ENCODE results near the gene SLIT3.

SLIT3 gene

GRCh38 chr5:168978500-168978899 is 322.4 kb downstream of the SLIT3 start:
- CTCF ChIA-PET = interaction anchor here (0.8 to 1.3 kb wide), 2 partner anchors 9 to 11 kb away, joined by 3 read pairs; no protein-coding TSS in a partner anchor
- no peaks in the 10 kb centered on the region for H3K36me3 Mint-ChIP-seq
- no peak for DNase-seq
- no peaks in the 10 kb centered on the region for H3K9me3 Mint-ChIP-seq
- no peaks in the 10 kb centered on the region for H3K4me1 Mint-ChIP-seq
- H3K4me3 Mint-ChIP-seq = no peak overlapping the region
- H3K27me3 Mint-ChIP-seq = peaks cover 23% of the 10 kb centered on the region
- H3K27ac Mint-ChIP-seq = no peak overlapping the region

GRCh38 chr5:168978015-168978414 is 322.9 kb downstream of the SLIT3 start:
- H3K27ac Mint-ChIP-seq = no peak overlapping the region
- no peak overlapping the region for H3K4me3 Mint-ChIP-seq
- no peaks in the 10 kb centered on the region for H3K4me1 Mint-ChIP-seq
- CTCF ChIA-PET = interaction anchor here (1.3 kb wide), 1 partner anchor 9 kb away, joined by 3 read pairs; no protein-coding TSS in a partner anchor
- H3K9me3 Mint-ChIP-seq = no peaks in the 10 kb centered on the region
- H3K27me3 Mint-ChIP-seq = peaks cover 23% of the 10 kb centered on the region
- no peak for DNase-seq
- H3K36me3 Mint-ChIP-seq = no peaks in the 10 kb centered on the region

DNA sequence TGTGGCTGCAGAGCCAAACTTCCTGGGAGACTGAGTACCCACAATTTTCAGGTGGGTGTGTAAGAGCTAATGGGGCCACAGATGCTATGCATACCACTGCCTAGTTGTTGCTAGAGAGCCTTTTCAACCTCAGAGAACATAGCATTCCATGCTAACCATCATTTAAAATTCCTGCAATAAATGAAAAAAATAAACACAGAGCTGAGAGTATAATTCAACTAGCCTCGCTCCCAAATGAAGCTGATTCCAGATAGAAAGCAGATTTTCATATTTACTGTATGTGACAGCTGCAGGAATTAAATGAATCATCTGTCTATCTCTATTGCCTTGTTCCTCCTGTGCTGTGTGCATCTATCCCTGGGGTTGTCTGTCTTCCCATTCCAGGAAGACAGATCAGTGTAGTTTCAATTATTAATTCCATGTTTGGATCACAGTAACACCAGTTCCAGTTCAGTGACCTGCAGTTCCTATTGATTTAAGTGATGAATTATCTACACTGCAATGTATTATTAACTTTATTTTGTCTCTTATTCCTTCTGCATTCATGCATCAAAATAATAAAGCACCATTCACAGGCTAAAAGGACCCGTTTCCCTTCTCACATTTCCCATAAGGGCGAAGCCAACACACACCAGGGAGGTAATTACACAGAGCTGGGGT is 324.5 kb downstream of the SLIT3 start:
- peaks cover 35% of the 10 kb centered on the region for H3K27me3 Mint-ChIP-seq
- H3K4me3 Mint-ChIP-seq = no peak overlapping the region
- no peaks in the 10 kb centered on the region for H3K36me3 Mint-ChIP-seq
- no peak for DNase-seq
- no peaks in the 10 kb centered on the region for H3K9me3 Mint-ChIP-seq
- CTCF ChIA-PET = interaction anchor here (1.7 kb wide), 1 partner anchor 11 kb away, joined by 10 read pairs; no protein-coding TSS in a partner anchor
- no peaks in the 10 kb centered on the region for H3K4me1 Mint-ChIP-seq
- H3K27ac Mint-ChIP-seq = no peak overlapping the region

- Mint-ChIP-seq H3K27me3 (peaks cover 35% of the 10 kb centered on the region), H3K4me3 (no peak overlapping the region), H3K36me3 (no peaks in the 10 kb centered on the region), H3K9me3 (no peaks in the 10 kb centered on the region), H3K27ac (no peak overlapping the region), H3K4me1 (no peaks in the 10 kb centered on the region)
- CTCF ChIA-PET = interaction anchor here (1.7 kb wide), 1 partner anchor 12 kb away, joined by 10 read pairs; no protein-coding TSS in a partner anchor
- DNase-seq = no peak
Observed at GRCh38 chr5:168975331-168975730, 325.6 kb downstream of the SLIT3 start.

- CTCF ChIA-PET = no interaction called here
- Mint-ChIP-seq H3K4me1 (no peaks in the 10 kb centered on the region), H3K4me3 (no peak overlapping the region), H3K36me3 (no peaks in the 10 kb centered on the region), H3K27ac (no peak overlapping the region), H3K27me3 (peaks cover 27% of the 10 kb centered on the region), H3K9me3 (no peaks in the 10 kb centered on the region)
- DNase-seq = no peak
Observed at GRCh38 chr5:168974082-168974481, 326.9 kb downstream of the SLIT3 start.

GRCh38 chr5:168972731-168973130 is 328.2 kb downstream of the SLIT3 start:
- CTCF ChIA-PET = no interaction called here
- H3K9me3 Mint-ChIP-seq = no peaks in the 10 kb centered on the region
- H3K27me3 Mint-ChIP-seq = peaks cover 30% of the 10 kb centered on the region
- H3K4me3 Mint-ChIP-seq = no peak overlapping the region
- no peaks in the 10 kb centered on the region for H3K36me3 Mint-ChIP-seq
- H3K4me1 Mint-ChIP-seq = no peaks in the 10 kb centered on the region
- H3K27ac Mint-ChIP-seq = no peak overlapping the region
- no peak for DNase-seq

DNA sequence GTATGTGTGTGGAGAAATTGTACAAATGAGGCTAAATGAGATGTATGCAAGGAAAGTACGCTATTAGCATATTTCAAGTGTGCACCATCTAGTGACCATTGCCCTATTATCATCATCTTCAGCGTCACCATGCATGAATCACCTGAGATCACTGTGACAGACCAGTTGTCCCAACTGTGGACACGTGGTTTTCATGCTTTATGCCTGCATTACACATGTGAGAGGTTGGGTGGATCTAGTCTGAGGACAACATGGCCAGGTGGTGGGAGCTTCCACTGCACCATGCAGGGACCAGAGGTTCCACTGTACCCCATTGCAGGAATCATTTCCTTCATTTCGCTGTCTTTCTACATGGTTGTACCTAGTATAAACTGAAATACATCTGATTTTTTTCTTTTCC is 329.8 kb downstream of the SLIT3 start:
- Mint-ChIP-seq H3K4me1 (no peaks in the 10 kb centered on the region), H3K36me3 (no peaks in the 10 kb centered on the region), H3K27ac (no peak overlapping the region), H3K27me3 (peaks cover 32% of the 10 kb centered on the region), H3K9me3 (no peaks in the 10 kb centered on the region), H3K4me3 (no peak overlapping the region)
- CTCF ChIA-PET = no interaction called here
- DNase-seq = no peak

DNA sequence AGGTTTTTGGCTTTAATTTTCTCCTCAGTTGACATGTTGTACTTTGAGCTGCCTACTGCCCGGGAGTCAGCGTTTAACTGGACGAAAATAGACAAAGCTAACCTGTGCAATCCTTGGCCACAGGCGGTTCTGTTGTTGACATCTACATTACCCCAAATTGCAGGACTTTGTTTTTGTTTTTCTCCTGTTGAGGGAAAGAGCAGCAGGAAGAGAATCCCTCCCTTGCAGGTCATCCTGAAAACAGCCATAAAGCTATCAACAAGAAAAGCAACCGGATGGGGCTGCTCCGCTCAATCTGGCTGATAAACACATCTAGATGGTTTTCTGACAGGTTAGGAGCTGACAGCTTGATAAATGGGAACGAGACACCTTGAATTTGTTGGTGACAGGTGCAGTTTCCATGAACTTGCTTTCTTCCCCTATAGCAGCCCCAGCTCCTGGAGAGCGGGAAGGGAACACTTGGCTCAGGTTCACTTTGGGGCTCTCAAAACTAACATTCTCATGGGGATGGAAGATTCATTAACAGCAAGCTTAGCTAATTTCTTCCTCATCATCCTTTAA is 331.5 kb downstream of the SLIT3 start:
- Mint-ChIP-seq H3K4me3 (no peak overlapping the region), H3K4me1 (no peaks in the 10 kb centered on the region), H3K27me3 (peaks cover 20% of the 10 kb centered on the region), H3K9me3 (no peaks in the 10 kb centered on the region), H3K36me3 (no peaks in the 10 kb centered on the region), H3K27ac (no peak overlapping the region)
- CTCF ChIA-PET = interaction anchor here (1.1 kb wide), 1 partner anchor 18 kb away, joined by 5 read pairs; no protein-coding TSS in a partner anchor
- DNase-seq = no peak

DNA sequence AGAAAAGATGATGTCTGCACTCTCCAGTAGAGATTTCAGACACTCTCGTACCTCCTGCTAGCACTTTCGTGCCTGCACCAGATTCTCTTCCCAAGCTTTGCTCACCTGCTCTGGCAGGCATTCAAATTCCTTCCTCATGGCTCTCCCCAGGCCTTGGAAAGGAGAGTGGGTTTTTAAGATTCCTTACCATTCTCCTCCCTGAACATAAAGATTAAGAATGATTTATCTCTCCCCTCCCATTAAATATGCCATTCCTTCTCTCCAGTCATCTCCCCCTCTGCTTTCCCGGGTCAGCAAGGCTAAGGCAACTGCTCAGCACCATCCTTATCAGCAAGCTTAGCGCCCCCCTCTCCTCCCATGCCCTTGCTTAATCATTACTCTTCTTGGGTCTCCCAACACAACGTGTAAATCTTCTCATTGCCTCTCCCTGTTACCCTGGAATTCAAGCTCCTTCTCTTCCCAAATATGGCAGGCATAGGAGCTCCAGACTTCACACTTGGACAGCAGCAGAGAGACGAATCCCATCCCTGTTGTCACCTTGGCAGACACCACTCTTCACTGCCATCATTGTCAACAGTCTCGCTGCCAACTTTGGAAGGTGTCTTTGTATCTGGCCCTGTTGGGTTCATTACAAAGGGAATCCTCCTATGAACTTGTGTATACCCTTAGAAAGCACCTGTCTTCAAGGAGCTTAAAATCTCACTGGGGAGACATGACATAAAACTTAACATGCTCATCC is 332.9 kb downstream of the SLIT3 start:
- DNase-seq = no peak
- Mint-ChIP-seq H3K9me3 (no peaks in the 10 kb centered on the region), H3K4me3 (no peak overlapping the region), H3K27ac (no peak overlapping the region), H3K4me1 (no peaks in the 10 kb centered on the region), H3K36me3 (no peaks in the 10 kb centered on the region), H3K27me3 (peaks cover 20% of the 10 kb centered on the region)
- CTCF ChIA-PET = no interaction called here

- peaks cover 8% of the 10 kb centered on the region for H3K27me3 Mint-ChIP-seq
- H3K9me3 Mint-ChIP-seq = no peaks in the 10 kb centered on the region
- no peaks in the 10 kb centered on the region for H3K36me3 Mint-ChIP-seq
- no peak overlapping the region for H3K4me3 Mint-ChIP-seq
- no peak overlapping the region for H3K27ac Mint-ChIP-seq
- CTCF ChIA-PET = interaction anchor here (1.2 kb wide), 1 partner anchor 23 kb away, joined by 4 read pairs; no protein-coding TSS in a partner anchor
- H3K4me1 Mint-ChIP-seq = no peaks in the 10 kb centered on the region
- DNase-seq = no peak
Observed at GRCh38 chr5:168965638-168966037, 335.3 kb downstream of the SLIT3 start.

DNA sequence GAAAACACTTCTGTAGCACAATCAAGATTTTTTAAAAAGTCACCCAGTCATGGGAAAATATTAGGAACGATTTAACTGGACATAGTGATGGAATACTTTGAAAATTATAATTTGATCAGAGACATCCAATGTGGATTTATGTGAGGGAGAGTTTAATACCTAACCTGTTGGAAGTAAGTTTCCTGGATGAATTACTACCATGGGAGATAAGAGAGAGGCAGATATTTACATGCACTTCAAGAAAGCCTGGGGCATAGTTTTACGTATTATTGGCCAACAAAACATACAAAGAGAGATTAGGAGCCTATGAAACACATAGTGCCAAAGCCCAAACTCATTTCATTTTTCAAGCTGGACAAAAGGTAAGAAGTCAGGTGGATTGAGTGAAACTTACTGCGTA is 336.8 kb downstream of the SLIT3 start:
- no peak overlapping the region for H3K27ac Mint-ChIP-seq
- CTCF ChIA-PET = no interaction called here
- no peak overlapping the region for H3K4me3 Mint-ChIP-seq
- peaks cover 8% of the 10 kb centered on the region for H3K27me3 Mint-ChIP-seq
- H3K9me3 Mint-ChIP-seq = no peaks in the 10 kb centered on the region
- no peaks in the 10 kb centered on the region for H3K36me3 Mint-ChIP-seq
- H3K4me1 Mint-ChIP-seq = no peaks in the 10 kb centered on the region
- DNase-seq = no peak

GRCh38 chr5:168962306-168962705 is 338.6 kb downstream of the SLIT3 start:
- no peaks in the 10 kb centered on the region for H3K4me1 Mint-ChIP-seq
- H3K36me3 Mint-ChIP-seq = no peaks in the 10 kb centered on the region
- CTCF ChIA-PET = no interaction called here
- no peak for DNase-seq
- no peaks in the 10 kb centered on the region for H3K27me3 Mint-ChIP-seq
- no peaks in the 10 kb centered on the region for H3K9me3 Mint-ChIP-seq
- H3K4me3 Mint-ChIP-seq = no peak overlapping the region
- no peak overlapping the region for H3K27ac Mint-ChIP-seq

GRCh38 chr5:168961681-168962080 is 339.3 kb downstream of the SLIT3 start:
- no peak for DNase-seq
- no peaks in the 10 kb centered on the region for H3K4me1 Mint-ChIP-seq
- H3K27ac Mint-ChIP-seq = no peak overlapping the region
- H3K27me3 Mint-ChIP-seq = no peaks in the 10 kb centered on the region
- CTCF ChIA-PET = interaction anchor here (0.6 kb wide), 1 partner anchor 221 kb away, joined by 3 read pairs; no protein-coding TSS in a partner anchor
- H3K9me3 Mint-ChIP-seq = no peaks in the 10 kb centered on the region
- no peak overlapping the region for H3K4me3 Mint-ChIP-seq
- no peaks in the 10 kb centered on the region for H3K36me3 Mint-ChIP-seq

GRCh38 chr5:168960497-168960896 is 340.4 kb downstream of the SLIT3 start:
- Mint-ChIP-seq H3K27me3 (no peaks in the 10 kb centered on the region), H3K4me3 (no peak overlapping the region), H3K4me1 (no peaks in the 10 kb centered on the region), H3K27ac (no peak overlapping the region), H3K9me3 (no peaks in the 10 kb centered on the region), H3K36me3 (no peaks in the 10 kb centered on the region)
- CTCF ChIA-PET = interaction anchor here (0.6 to 0.7 kb wide), 2 partner anchors 13 to 664 kb away, joined by 3 read pairs; no protein-coding TSS in a partner anchor
- DNase-seq = no peak

All from activated naive CD4-positive, alpha-beta T cell treated with anti-CD3 and anti-CD28 coated beads, Interleukin-2, amount 10 ng/mL, durations not matched to agents 7 days and 5 days (primary cell).